HG03135 (cell line): ENCODE measurements around the gene RBM19.

Source experiments
- ATAC-seq: cut with Tn5 transposase; IDR thresholded peaks from one replicate; pipeline ENCODE4 v1.9.1; 2021; ENCODE audit warnings: mild to moderate bottlenecking, moderate library complexity; ENCODE audit not compliant: unreplicated experiment

Gene RBM19

DNA sequence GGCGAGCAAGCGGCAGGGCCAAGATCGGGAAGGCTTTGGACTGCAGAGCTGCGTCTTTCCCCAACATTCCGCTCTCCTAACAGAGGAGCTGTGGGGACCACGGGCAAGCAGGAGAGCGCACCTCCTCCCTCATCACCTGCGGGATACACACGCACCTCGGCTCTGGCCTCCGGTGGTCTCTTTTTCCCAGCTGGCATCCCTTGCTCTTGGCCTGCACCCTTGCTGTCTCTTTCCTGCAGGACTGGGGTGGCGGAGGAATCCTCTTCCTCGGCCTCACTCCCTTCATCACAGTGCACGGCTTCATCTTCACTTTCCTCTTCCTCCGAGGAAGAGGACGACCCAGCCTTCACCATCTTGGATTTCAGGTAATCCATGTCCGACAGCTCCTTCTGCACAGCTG lies 8.5 kb downstream of the RBM19 start:
- no peak for ATAC-seq

DNA sequence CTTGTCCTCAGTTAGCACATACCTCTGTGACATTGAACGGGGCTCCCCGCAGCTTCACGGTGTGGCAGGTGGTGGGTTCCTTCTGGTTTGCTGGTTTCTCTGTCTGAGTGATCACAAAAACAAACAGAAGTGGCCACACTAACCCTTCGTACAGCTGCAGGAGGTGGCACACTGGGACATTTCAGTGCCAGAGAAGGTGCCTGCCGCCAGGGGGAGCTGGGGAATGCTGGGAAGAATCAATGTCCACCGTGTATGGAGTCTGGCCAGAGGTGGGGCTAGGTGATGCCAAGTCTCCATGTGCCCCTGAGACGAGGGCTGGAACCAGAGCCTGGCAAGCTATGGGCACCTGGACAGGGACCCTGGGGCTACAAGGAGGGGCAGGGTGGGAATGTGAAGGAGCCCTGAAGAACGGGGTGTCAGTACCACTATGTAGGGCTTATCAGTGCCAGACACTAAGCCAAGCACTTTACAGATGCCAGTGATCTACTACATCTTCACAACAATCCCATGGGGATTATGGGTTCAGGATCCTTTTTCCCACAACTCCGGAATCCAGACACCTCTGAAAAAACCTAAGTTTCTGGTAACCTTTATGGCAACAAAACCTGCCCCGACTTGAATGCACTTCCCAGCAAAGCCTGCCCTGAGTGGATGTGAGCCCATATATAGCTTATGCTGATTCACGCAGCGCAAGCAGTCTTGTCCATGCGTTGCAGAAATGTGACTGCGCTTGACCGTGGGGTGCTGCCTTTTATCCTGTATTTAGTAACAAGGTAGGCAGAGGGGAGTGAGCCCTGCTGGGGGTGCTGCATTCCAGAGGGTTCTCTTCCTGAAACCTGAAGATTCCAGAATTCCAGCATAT lies 10.8 kb downstream of the RBM19 start:
- no peak for ATAC-seq

DNA sequence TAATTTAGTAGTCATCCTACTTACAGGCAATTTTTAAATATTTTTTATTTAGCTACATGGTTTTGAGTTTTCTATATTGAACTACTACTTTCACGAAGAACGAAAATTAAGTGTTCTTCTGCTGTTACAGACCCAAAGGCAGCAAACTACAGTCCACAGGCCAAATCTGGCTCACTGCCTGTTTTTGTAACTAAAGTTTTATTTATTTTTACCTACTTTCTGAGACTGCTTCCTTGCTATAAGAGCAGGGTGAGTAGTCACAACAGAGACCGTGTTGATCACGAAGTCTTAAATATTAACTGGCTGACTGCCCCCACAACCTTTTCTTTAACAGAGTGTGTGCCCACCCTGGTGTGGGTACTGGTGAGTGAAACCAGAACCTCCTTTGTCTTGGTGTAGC lies 11.6 kb downstream of the RBM19 start:
- no peak for ATAC-seq

DNA sequence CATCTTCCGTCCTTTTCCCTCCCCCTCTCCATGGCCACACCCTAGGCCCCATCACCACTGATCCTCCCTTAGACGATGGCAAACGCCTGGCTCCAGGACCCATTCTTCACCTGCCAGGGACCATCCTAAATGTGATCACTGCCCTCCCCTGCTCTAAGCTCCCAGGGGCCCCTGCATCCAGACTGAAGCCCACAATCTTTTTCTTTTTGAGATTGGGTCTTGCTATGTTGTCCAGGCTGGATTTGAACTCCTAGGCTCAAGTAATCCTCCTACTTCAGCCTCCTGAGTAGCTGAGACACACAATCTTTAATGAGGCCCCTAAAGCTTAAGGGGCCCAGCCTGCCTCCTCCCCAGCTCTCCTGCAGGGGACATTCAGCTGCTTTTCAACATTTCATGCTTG lies 15.3 kb downstream of the RBM19 start:
- ATAC-seq, result no peak

DNA sequence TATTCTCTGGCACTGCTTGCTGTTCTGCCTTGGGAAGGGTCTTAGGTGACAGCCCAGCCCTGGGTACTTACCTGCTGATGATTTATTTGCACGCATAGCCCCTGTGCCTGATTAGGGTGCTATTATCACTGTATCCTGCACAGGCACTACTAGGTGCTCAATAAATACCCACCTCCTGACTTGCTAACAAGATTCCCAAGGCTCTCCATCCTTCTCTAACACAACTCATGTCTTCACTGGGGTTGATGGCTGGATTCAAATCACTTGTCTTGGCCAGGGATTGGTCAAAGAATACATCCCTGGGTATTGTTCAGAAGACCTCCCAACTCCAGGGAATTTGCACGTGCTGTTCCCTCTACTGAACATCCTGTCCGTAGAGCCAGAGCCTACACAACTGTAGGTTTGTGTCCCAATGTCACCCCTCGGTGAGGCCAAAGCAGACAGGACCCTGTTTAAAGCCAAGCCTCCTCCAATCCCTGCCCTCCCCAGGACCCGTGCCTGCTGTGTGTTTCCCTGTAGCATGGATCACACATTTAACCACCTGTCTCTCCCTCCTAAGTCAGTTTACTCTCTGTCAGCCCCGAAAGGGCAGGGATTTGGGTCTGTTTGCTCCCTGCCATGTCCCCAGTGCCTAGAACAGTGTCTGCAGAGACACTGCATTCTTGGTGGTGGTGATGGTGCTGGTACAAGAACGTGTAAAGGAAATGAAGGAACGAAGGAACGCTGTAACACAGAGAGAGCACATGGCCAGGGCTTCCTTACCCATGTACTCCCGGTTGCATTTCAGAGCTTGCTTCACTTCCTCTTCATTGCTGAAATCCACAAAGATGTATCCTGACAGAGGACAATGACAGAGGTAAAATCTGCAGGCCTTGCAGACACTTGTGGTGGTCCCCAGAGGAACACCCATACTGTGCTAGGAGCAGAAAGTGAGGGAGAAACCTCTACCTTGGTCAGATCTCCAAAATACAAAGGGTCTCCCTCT lies 16.5 kb downstream of the RBM19 start:
- no peak for ATAC-seq

DNA sequence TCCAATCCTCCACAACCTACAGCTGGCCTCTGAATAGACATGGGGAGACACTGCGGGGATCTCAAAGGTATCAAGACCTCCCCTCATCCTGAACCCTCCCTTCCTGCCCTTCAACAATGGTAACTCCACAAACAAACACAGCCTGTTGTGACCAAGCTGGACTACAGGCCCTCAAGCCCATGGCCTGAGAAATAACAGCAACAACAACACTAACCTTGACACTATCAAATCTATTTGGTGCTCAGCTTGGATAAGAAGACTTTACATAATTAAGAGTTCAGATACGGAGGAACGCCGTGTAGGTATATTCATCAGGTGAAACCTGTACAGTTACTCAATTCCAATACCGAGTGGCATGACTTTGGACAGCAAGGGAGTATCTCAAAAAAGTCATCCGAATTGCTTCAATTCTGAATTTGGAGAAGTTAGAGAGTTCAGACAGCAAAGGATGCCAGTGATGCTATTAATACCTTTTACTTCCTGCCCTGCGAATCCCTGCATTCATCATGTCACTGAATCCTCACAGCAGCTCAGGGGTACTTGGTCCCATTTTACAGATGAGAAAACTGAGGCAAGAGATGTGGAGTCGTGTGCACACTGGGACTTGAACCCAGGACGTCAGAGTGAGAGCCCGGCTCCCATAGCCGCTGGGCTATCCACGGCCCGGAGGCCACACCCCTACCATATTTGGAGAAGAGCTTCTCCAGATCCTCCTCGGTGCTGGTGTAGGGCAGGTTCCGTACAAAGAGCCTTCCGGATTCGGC lies 17.8 kb downstream of the RBM19 start:
- ATAC-seq, result no peak

DNA sequence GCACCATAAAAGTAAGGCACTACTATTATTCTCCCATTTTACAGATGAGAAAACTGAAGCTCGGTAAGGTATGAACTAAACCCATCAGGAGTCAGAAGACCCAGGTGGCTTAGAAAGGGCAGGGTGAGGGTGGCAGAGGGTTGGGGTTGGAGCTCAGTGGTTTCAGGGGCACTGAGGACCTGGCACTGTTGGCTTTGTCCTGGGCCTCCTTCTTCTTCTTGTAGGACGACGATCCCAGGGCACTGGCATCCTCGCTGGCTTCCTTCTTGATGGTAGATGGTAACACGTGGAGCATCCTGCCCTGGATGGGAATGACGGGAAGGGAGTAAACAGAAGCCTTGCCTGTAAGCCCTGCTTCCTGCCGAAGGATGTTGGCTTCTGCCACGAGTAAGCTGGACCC lies 19.9 kb downstream of the RBM19 start:
- no peak for ATAC-seq

DNA sequence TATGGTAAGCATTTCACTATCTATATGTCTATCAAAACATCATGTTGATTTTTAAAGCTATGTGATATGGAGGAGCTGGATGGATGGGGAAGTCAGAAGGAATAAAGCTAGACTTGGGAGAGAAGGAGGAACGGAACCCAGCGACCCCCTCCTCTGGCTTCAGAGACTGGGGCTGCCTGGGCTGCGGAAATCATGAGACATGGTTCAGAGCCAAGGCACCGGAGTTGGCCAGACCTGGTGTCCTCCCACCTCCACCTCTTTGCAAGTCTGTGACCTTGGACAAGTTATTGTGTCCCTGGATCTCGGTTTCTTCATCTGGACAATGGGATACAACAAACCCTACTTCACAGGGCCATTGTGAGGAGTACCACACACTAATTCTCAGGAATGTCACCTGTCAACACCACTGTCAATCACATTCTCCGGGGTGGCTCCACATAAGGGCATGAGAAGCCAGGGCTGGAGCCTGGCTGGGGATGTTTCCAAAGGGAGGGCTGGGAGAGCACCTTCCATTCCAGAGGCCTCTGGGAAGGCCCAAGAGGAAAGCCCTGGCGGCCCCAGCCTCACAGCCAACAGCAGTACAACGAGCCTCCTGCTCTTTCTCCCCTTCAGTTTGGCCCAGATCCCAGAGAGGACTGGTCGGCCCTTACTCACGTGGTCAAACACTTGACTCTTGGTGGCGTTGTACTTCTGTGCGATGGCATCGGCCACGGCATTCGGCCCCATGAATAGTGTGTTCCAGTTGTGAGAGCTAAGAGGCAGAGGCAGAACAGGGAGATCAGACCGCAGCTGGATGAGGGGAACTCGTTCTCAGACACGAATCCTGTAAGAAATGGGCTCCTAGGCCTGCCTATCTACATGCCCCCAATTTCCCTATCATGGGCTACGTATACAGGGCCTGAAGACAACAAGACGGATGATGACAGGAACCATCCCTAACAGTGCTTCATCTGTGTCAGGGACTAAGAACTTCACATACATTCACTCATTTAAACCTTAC lies 20.7 kb downstream of the RBM19 start:
- no peak for ATAC-seq

DNA sequence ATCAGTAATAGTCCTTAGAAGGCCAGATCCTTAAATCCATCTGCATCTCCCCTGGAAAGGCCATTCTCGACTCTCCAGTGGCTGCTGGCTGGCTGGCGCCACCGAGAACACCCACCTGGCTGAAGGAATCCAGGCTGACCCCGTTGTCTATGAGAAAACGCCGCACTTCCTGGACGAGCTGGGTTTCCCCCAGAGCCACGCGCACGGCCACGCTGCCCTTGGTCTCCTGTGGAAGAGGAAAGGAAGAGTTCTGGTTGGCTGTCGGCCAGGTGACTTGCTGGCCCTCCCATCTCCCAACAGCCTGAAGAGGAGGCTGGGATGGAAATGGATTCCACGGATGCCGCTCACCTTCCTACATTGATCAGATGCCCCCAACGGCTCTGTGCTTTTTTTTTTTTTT lies 23.9 kb downstream of the RBM19 start:
- no peak for ATAC-seq

DNA sequence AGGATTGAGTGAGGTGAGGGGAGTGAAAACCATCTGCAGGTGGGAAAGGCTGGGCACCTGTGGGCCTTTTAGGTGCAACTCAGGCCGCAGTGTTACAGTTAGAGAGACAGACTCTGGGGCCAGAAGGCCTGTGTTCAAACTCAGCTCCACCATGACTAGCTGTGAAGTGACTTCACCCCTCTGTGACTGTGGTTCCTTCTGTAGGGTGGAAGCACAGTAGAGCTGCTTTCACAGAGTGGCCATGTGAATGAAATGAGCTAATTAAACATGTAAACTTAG lies 25.0 kb downstream of the RBM19 start:
- no peak for ATAC-seq

DNA sequence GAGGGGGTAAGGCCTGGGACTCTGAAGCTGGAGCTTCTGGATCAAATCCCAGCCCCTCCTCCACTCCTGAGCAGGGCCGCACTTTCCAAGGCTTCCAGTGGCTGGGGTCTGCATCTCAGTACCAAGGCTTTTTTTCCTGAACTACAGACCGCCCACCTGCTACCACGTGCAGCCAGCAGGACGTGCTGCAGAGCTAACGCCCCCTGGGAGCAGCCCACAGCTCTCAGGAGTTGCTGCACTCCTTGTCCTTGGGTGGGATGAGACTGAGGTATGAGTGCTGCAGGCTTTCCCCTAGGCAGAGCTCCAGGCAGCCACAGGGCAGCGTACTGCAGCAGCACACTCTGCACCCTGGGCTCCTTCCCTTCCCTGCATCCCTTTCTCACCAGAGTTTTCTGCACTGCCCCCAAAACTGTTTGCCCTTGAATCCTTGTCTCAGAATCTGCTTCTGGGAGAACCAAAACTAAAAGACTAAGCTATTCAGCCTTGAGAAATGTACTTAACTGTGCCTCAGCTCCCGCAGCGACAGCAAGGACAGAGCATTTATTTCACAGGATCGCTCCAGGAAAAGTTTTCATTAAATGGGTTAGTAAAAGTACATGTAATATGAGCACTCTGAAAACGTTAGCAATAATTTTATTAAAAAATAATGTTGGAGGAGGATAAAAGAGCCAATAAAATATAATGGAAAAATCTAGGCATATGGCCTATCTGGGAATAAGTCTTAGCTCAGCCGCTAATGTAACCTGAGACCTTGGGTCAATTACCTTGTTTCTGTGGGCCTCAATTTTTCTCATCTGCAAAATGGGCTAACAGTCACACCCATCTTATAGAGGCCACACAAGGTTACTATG lies 25.5 kb downstream of the RBM19 start:
- no peak for ATAC-seq

DNA sequence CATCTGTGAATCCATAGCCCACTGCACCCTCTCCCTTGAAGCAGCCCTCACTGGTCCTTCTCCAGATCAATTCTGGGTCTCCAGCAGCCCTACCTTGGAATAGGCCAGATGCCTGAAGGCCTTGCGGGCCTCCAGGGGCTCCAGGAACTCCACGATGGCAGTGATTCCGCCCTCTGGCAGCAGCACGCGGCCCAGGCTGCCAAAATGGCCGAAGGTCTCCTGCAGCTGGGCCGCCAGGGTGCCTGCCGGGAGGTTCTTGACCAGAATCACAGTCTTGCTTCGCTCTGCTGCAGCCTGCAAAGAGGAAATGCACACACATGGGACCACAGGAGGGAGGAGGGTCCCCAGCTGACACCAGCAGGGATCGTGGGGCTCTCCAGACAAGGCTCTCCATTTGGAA lies 26.3 kb downstream of the RBM19 start:
- no peak for ATAC-seq

DNA sequence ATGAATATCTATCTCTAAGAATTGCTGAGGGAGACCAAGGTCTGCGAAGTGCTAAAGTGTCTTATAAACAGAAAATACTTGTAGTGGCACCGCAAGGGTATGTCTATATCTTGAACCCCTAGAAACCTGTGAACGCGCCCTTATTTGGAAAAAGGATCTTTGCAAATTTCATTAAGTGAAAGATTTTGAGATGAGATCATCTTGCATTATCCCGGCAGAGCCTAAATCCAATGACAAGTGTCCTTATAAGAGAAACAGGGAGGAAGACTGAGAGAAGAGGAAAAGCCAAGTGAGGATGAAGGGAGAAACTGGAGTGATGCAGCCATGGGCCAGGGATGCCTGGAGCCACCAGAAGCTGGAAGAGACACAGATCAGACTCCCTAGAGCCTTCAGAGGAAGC lies 27.7 kb downstream of the RBM19 start:
- ATAC-seq, result no peak

DNA sequence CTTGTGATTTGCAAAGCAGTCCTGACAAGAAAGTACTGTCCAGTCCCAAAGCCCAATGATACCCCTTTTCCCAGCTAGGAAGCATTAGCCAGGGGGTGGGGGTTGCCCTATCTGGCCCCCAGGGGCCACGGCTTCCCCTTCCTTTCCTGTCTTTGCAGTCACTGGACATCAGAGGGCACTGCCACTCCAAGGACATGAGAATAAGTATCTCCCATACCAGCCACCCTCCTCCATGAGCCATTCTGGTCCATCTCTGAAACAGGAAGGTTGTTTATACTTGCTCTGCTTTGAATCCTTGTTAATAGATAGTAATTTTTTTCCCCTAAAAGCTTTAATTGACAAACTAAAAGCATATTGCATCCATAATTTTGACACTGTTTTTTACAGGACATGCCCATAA lies 29.7 kb downstream of the RBM19 start:
- ATAC-seq, result no peak

DNA sequence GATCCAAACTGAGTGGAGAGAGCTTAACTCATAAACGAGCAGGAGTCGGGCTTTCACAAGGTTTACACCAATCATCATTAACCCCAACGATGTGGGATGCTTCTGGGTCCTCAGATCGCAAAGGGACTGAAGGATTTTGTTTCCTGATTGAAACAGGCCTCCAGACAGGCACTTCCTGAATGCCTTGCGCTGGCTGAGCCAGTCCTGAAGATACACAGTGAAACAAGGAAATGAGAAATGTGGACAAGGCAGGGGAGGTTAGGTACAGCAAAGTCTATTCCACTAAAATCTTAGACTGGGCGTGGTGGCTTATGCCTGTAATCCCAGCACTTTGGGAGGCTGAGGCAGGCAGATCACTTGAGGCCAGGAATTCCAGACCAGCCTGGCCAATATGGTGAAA lies 30.7 kb downstream of the RBM19 start:
- ATAC-seq, result no peak

DNA sequence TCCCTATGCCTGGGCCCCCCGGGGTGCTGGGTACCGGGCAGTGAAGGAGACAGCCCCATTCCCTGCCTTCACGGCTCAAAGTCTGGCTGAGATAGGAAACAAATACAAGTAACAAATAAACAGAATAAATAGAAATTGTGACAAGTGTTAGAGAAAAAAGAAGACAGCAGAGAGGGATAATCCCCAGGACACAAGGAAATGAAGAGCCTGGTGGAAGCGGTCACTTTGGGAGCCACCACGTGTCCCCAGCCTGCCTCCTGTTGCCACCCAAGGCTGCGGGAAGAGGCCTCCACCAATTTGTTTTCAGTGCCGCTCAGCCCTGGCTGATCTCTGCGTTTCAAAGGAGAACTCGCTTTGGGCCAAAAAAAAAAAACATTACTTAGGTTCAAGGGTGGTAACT lies 31.2 kb downstream of the RBM19 start:
- ATAC-seq, result no peak

DNA sequence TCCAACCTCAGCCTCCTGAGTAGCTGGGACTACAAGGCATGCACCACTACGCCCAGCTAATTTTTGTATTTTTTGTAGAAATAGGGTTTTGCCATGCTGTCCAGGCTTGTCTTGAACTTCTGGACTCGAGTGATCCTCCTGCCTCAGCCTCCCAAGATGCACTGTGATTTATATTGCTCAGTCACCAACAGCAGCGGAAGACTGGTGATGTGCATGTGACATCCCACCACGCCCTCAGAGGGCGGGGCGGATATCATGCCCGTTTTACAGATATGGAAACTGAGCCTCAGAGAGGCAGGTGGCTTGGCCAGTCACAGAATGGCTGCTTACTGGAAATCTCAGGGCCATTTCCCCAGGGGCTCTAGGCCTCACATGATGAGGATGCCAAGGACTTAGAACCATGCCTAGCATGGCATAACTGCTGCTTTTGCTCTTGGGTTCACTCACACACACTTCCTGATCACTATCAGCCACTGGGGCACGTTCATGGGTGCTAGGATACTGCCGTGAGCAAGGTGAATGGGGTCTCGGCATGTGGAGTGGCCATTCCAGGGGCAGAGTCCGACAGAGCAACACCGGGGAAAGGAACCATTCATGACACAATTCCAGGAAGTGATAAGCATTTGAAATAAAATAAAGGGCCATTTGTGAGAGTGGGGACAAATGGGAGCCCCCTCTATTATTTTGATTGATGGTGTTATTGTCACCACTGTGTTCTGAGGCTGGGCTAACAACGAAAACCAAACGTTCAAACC lies 31.9 kb downstream of the RBM19 start:
- ATAC-seq, result no peak

DNA sequence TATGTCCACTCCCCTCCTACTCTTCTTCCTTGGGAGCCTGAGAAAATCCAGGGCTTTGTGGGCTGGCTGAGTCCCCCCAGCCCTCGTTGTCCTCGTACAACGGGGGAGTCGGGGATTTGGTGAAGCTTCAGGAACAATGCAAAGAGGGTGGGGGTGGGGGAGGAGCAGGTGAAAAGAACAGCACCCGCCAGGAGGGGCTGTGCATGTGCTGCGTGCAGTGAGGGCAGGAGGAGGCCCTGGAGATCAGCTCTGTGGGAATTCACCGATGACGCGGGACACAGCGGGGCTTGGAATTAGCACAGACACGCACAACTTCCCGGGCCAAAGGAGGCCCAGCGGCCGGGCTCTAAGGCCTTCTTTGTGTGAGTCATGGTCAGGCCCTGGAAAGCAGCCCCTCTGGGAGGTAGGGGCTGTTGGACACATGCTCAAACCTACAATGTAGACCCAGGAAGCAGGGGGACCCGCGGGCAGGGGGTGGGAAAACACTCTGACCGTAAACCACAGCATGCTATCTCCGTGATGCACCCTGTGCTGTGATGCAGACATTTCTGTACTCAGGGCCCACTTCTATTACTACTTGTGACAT lies 32.8 kb downstream of the RBM19 start:
- no peak for ATAC-seq
